NCI-H526 treated with DMSO at 0.1 percent for 48 hours (cell line): ENCODE data around the gene ZNF266.

Experiments
- DNase-seq: peaks from one replicate; lab custom pipeline; 2025; lab: John Stamatoyannopoulos, UW

Gene ZNF266

DNA sequence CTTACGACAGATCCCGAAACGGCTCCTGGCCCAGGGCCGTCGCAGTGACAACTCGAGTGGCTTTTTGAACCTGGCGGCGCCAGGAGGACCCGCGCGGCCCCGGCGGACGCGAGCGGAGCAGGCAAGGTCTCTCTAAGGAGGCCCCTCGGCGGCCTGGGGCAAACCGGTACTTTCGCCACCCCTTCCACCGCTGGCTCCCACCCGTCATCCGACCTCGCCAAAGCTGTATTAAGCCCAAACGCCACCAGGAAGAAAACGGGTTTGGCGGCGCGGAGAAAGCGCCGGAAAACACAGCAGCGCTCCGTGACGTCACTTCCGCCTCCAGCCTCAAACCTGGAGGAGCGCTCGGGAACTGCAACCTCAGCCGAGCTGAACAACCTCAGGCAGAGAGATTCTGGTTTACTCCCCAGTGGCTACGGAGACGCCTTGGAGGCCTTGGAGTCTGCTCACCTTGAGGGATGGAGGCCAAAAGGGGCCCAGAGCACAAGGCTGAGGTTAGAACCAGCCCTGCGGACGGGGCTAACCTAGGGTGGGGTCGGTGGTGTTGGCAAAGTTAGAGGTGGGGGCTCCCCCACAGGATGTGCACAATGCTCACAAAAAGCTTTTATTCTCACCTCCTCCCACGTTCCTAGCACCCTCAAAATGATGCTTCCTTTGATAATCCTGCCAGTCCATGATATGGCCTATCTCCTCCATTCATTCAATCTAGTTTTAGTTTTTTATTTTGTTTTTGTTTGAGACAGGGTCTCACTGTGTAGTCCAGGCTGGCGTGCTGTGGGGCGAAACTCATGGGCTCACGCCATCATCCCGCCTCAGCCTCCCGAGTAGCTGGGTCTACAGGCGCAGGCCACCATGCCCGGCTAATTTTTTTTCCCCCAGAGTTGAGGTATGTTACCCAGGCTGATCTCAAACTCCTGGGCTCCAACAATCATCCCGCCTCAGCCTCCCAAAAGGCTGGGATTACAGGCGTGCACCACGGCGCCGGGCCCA is at the start of gene ZNF266:
Gene ZNF266 (minus strand): TSS at position 295 of the 990 bp plus-strand sequence. CDS start 15,484 bp downstream, outside the sequence.
- peak; percentile 35 for DNase-seq

DNA sequence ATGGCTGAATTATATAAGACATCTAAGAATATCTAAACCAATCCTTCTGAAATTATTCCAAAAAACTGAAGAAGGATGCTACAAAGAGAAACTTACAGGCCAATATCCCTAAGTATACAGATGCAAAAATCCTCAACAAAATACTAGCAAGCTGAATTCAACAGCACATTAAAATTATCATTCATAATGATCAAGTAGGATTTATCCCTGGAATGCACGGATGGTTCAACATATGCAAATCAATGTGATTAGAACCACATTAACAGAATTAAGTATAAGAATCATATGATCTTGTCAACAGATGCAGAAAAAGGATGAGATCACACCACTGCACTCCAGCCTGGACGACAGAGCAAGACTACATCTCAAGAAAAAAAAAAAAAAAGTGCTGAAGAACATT is 49.8 kb upstream of the ZNF266 start:
- no peak for DNase-seq

DNA sequence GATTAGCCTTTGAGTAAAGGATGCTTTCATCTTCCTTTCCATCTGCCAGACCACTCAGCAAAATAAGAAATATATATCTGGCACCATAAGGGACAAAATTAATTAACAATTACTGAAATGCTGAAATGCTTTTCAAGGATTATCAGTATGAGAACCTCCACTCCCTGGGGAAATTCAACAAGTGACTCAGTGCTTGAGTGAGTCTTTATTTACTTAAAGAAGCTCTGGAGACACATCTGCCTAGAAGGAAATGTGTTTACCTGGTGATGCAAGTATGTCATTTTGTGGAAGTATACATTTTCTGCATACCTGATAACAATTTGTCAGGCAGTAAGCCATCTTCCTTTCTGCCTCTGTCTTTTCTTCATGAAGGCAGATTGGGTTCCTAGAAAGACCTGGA is 39.6 kb upstream of the ZNF266 start:
- no peak for DNase-seq

DNA sequence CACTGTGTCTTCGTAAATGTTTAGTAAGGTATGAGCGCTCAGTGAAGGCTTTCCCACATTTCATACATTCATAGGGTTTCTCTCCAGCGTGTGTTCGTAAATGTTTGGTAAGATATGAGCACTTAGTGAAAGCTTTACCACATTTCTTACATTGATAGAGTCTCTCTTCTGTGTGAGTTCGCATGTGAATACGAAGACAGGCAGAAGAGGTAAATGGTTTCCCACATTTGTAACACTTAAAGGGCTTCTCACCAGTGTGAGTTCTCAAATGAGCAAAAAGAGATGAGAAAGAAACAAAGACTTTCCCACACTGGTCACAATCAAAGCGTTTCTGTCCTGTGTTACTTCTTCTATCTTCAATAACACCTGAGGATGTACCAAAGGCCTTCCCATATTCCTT is 31.8 kb upstream of the ZNF266 start:
- DNase-seq = no peak

DNA sequence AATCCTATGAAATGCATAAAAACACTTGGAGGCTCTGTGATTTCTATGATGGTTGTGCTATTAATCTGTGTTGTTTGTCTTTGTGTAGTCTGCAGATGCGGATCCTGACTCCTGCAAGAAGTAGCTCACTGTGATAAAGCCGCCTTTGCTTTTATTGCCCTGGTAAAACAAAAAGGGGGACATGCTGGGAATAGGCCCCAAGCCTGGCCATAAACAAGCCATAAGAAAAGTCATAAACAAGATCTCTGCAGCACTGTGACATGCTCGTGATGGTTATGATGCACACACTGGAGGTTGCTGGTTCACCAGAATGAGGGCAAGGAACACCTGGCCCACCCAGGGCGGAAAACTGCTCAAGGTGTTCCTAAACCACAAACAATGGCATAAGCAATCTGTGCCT is 26.6 kb upstream of the ZNF266 start:
- DNase-seq = no peak

DNA sequence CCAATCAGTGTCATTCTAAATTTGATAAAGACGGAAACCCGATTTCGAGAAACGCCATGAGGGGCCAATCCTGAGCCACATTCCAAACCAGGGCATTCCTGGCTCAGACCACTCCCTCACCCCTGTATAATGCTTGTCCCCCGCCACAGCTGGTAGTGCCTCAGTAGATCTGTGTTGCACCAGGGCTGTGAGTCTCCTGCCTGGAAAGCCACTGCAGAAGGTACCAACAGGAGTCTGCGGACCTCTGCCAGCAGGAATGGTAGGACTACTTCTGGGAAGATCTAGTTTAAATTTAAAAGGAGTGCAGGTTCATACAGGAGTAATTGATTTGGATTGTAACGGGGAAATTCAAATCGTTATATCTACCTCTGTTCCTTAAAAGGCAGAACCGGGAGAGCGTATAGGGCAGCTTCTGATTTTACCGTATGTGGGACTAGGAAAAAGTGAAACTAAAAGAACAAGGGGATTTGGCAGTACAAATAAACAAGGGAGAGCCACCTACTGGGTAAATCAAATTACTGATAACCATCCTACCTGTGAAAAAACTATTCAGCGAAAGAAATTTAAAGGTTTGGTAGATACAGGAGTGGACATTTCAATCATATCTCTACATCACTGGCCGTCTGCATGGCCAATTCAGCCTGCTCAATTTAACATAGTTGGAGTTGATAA is 20.8 kb upstream of the ZNF266 start:
- no peak for DNase-seq

DNA sequence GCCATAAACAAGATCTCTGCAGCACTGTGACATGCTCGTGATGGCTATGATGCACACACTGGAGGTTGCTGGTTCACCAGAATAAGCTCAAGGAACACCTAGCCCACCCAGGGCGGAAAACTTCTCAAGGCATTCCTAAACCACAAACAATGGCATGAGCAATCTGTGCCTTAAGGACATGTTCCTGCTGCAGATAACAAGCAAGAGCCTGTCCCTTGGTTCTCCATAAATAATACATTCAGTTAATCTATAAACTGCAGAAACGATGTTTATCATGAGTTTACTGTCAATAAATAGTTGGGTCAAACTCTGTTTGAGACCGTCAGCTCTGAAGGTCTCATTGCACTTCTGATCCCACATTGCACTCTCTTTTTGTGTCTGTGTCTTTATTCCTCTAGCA is 18.6 kb upstream of the ZNF266 start:
- no peak for DNase-seq

DNA sequence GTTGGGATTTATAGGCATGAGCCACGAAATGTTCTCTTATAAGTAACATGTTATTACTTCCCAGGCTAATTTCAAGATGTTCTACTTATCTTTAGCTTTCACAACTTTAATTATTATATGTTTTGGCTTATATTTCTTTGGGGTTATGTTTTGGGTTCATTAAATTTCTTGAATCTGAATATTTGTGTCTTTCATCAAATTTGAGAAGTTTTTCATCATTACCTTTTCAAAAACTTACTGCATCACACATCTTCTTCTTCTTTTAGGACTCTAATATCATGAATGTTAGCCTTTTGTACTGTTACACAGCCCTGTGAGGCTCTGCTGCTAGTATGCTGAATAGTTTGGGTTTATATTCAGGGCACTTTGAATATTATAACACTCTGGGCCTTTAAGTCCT is 9.7 kb upstream of the ZNF266 start:
- DNase-seq = no peak

DNA sequence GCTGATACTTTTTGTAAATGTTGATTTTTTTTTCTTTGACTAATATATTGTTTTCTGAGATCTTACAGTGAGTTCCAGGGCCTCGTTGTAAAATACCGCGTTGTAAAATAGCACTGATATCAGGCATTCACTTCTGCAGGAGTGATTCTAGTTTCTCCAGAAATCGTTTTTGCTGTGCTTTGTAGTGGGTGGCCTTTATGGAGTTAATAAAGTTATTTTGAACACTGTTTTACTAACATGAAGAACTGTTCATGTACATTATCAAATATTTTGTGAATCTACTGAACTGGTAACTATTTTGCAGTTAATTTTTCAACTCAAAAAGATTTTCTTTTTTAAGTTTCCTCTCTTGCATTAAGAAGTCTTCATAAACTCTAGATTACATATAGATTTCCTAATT is 985 bp upstream of the ZNF266 start:
- no peak for DNase-seq

DNA sequence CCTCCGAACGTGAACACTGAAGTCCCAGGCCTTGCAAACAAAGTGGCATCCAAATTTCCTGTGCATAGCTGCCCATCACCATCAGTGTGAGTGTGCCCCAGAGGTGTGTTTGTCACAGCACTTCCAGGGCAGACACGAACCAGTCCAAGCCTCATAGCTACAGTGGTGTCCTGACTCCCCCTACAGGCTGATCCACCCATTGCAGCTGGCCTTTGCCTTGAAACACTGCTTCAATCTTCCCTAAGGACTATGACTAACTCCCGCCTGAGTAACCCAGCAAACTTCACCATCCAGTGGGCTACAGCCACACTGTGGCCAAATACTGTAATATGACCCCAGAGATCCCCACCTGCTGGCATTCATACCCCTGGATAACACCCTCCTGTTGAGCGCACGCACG is 3.9 kb downstream of the ZNF266 start:
- DNase-seq = no peak

DNA sequence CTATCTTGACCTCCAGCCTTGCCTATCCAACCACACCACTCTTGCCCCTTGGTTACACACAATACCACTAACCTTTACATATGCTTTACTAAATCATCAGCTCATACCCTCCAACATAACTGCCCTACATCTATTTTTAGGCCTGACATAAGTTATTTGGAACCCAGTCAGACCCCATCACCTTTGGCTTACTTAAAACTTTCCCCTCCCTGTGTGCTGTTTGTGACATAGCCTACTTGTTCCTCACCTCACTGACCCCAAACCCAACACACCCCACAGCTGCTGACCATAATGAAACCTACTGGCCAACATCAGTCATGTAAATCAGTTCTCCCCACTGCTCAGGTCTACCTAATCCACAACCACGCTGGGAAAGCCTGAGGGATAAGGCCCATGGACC is 4.9 kb downstream of the ZNF266 start:
- DNase-seq = no peak

DNA sequence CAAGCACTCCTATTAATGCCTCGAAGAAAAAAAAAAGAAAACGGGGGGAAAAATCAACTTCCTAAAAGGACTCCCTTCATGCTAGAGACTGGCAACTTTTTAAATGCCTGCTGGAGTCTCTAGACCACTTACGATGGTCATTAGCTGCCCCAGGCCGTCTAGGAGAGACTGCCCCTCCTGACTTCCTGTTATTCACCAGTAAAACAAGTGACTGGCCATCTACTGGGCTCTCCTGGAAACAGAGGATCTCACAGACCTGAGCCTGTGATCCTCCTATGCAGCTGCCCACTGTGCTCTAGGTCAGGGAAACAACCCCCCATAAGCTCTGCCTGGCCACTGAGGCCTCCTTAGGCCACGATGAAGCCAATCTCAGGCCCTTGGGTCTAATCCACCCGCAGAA is 7.4 kb downstream of the ZNF266 start:
- DNase-seq = no peak

DNA sequence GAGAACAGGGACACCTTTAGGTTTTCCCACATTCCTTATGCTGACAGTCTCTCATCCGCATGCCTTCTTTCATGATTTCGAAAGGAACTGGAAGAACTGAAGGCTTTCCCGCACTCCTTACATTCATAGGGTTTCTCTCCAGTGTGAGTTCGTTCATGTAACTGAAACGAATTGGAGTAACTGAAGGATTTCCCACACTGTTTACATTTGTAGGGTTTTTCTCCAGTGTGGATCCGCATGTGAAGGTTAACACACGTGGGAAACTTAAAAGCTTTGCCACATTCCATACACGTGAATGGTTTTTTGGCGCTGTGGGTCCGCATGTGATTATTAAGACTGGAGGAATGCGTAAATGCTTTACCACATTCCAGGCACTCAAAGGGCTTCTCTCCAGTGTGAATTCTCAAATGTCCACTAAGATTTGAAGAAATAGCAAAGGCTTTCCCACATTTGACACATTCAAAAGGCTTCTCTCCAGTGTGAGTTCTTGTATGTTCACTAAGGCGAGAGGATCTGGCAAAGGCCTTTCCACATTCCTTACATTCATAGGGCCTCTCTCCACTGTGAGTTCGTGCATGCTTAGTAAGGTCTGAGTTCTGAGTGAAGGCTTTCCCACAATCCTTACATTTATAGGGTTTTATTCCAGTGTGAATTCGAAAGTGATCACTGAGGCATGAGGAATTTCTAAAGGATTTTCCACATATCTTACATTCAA is 22.0 kb downstream of the ZNF266 start:
- DNase-seq = no peak

DNA sequence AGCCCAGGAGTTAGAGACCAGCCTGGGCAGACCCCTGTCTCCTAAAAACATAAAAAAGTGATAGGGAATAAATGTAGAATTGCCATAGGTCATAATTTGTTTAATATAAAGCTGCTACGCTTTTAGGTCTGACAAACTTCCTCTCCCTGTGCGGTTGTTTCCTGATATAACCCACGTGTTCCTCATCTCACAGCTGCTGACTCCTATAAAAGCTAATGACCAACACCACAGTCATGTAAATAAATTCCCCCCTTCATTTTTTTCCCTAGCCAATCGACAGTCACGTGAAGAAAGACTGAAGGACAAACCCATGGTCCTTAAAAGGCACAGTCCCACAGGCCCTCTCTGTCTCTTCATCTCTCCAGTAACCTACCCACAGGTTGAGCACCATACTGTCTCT is 27.5 kb downstream of the ZNF266 start:
- no peak for DNase-seq

DNA sequence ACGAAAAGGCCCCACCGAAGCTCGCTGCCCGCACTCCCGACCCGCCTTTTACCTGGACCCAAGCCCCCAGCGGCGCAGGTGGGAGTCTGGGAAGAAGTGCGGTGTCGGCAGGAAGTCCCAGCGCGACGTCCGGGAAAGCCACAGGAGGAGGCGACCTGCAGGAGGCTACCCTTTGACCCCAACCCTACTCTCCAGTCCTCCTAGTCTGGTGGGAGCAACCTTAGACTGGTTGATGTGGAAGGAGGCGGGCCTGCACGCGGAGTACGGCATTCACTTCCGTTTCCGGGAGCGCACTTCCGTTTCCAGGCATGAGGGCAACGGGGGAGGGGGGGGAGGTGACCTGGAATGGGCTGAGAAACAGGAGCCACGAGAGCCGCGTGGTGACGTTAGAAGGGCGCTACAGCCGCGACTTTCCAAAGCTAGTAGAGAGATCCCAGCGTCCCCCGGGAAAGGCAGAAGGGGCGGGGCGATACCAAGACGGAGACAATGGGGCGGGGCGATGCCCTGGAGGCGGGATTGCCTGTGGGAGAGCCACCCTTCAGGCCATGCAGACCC is 28.5 kb downstream of the ZNF266 start:
- DNase-seq = no peak

DNA sequence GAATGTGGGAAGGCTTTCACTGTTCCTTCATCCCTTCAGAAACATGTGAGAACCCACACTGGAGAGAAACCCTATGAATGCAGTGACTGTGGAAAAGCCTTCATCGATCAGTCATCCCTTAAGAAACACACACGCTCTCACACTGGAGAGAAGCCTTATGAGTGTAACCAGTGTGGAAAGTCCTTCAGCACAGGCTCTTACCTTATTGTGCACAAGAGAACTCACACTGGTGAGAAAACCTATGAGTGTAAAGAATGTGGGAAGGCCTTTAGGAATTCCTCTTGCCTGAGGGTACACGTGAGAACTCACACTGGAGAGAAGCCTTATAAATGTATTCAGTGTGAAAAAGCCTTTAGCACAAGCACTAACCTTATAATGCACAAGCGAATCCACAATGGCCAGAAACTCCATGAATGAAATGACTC is 54.0 kb downstream of the ZNF266 start:
- no peak for DNase-seq

DNA sequence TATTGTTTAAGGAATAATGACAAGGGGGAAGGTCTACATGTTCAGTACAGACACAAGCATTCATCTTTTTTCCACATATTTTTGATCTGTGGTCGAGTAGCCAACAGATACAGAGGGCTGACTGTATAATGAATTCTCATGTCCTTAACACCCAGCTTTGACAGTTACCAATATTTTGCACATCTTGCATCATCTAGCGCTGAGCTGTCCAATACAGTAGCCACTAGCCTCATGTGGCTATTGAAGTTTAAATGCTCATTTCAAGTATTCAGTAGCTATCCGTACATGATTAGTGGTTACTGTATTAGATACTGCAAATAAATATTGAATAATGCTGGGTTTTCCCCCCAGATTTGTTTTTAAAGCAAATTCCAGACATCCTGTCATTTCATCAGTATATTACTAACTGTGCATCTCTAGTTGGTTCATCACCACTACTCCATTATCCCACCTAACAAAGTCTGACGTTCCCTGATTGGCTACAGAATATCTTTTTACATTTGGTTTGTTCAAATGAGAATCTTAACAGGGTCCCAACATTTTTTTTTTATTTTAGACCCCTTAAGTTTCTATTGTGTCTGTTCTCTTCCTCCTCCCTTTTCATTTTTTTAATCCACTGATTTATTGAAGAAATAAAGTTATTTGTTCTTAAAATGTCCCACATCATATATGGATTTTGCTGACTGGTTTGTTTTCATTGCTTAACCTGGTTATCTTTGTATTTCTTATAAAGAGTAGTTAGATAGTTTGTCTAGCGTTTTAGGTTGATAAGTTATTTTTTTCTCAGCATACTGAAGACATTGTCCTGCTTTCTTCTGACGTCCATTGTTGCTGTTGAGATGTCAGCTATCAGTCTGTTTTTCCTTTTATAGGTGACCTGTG is 64.4 kb downstream of the ZNF266 start:
- DNase-seq = no peak

DNA sequence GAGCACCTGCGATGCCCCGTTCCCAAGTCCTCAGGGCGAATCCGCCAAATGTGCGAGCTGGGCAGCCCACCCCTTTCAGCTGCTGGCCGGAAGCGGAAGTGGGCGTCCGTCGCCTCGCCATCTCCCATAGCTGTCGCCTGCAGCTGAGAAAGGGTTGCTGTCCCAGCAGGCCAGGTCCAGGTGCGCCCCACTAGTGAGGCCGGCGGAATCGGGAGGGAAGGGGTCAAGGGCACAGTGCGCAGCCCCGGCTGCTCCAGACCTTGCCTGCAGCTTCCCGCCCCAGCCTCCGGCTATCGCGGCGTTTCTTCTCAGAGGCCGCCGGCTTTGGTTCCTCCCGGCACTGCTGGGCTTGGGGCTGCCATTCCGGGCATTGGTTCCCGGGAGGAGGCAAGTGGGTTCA is 72.5 kb downstream of the ZNF266 start, which contains the start of gene ZNF177:
Gene ZNF177 (plus strand): TSS at position 109 of the 400 bp plus-strand sequence. CDS start 15,299 bp downstream, outside the sequence.
- no peak for DNase-seq
